HepG2 (cell line): Measurements from ENCODE around the gene NVL. TPM values are rescaled to one million over a fixed set of nuclear protein-coding genes. Genes with fewer than 3 reads are reported as not detected.

Experiments
- ATAC-seq: fragments of 200-7000 bp; cut with Tn5 transposase; 3 replicates; pipeline ENCODE4 v1.9.1; 2020; ENCODE audit warnings: mild to moderate bottlenecking, moderate library complexity
- BruUV-seq: library from RNA; stranded (reverse); fragments of 400-500 nt; replicated peaks from 2 replicates; lab custom pipeline; 2021; lab: Mats Ljungman, UMichigan
- CTCF ChIA-PET: fragments of 300-600 bp; formaldehyde crosslinking; extraction: SDS; loops from one replicate; lab custom pipeline; 2021; ENCODE audit warnings: low total read pairs, inconsistent platforms, low intra/inter-chr PET ratio; lab: Yijun Ruan, JAX
- POLR2A ChIA-PET: fragments of 350-600 bp; sonication (Branson Sonifier 250); formaldehyde crosslinking; loops from one replicate; lab custom pipeline; 2020; ENCODE audit warnings: antibody characterized with exemption, inconsistent platforms; lab: Yijun Ruan, JAX
- DNase-seq: peaks from one replicate; pipeline ENCODE4 v3.0.0-alpha.2; 2015; ENCODE audit warnings: low spot score
- FAIRE-seq: peaks from 3 replicates; lab custom pipeline; 2011; peaks lifted over from hg19 to GRCh38; lab: Jason Lieb, UNC
- H2AFZ ChIP-seq: one replicate; pipeline ENCODE4 v1.6.1; 2011; ENCODE audit warnings: low read length, inconsistent platforms
- H3K27ac ChIP-seq: fragments of 300-600 bp; 3 replicates; pipeline ENCODE4 v1.8.0; 2011; ENCODE audit warnings: mixed run types, mild to moderate bottlenecking, mixed read lengths, low read length, inconsistent platforms; ENCODE audit not compliant: insufficient read depth; ENCODE audit errors: extremely low read length
- H3K27me3 ChIP-seq, 2 experiments: fragments of 200-600 bp in 1 of 2; 2 replicates in 1 of 2; 3 replicates in 1 of 2; pipeline versions ENCODE4 v1.6.0 to v1.8.0; 2011; ENCODE audit warnings: low read length in 2 of 2, mild to moderate bottlenecking in 2 of 2, moderate library complexity in 2 of 2, inconsistent platforms in 1 of 2; ENCODE audit not compliant: insufficient read depth in 2 of 2, control insufficient read depth in 1 of 2
- H3K36me3 ChIP-seq, 2 experiments: fragments of 200-600 bp in 1 of 2; replicated peaks in 1 of 2; 2 replicates in 1 of 2; 3 replicates in 1 of 2; pipeline versions ENCODE4 v1.5.1 to v1.8.0; 2011; ENCODE audit warnings: low read length in 2 of 2, inconsistent platforms in 1 of 2; ENCODE audit not compliant: insufficient read depth in 2 of 2, control insufficient read depth in 1 of 2
- H3K4me1 ChIP-seq: 2 replicates; pipeline ENCODE4 v1.5.1; 2012; ENCODE audit warnings: low read length, inconsistent platforms; ENCODE audit not compliant: insufficient read depth
- H3K4me2 ChIP-seq: 2 replicates; pipeline ENCODE4 v1.6.0; 2011; ENCODE audit warnings: low read depth, low read length, inconsistent platforms
- H3K4me3 ChIP-seq, 3 experiments: fragments of 200-600 bp in 1 of 3; sonication (generic), shearing (Covaris generic) in 1 of 3; replicated peaks in 1 of 3; 2 replicates each; pipeline ENCODE4 v1.5.1; 2011 to 2016; ENCODE audit warnings: low read length in 3 of 3, inconsistent platforms in 2 of 3, low read depth in 2 of 3, mild to moderate bottlenecking in 2 of 3, control low read depth in 1 of 3, mixed read lengths in 1 of 3; ENCODE audit not compliant: insufficient read depth in 1 of 3
- H3K79me2 ChIP-seq: one replicate; pipeline ENCODE4 v1.6.1; 2011; ENCODE audit warnings: low read length, inconsistent platforms; ENCODE audit not compliant: insufficient read depth
- H3K9ac ChIP-seq: 2 replicates; pipeline ENCODE4 v1.6.0; 2011; ENCODE audit warnings: mild to moderate bottlenecking, low read depth, low read length, inconsistent platforms; ENCODE audit not compliant: insufficient read depth
- H3K9me3 ChIP-seq: 2 replicates; pipeline ENCODE4 v1.5.1; 2012; ENCODE audit warnings: mild to moderate bottlenecking, low read length
- H4K20me1 ChIP-seq: 2 replicates; pipeline ENCODE4 v1.6.0; 2011; ENCODE audit warnings: inconsistent platforms, mild to moderate bottlenecking, low read length, moderate library complexity; ENCODE audit not compliant: insufficient read depth
- CCDC6 ChIP-seq: sonication (generic); formaldehyde crosslinking; IDR thresholded peaks from 2 replicates; pipeline ENCODE4 v1.8.1; 2022; ENCODE audit warnings: mild to moderate bottlenecking, missing genetic modification reagents, moderate library complexity
- CEBPB ChIP-seq: IDR thresholded peaks from 2 replicates; pipeline ENCODE4 v1.6.1; 2011; ENCODE audit warnings: low read depth, low read length, improper control_type of control experiment, borderline replicate concordance
- HMGA1 ChIP-seq: sonication (generic); formaldehyde crosslinking; conservative IDR thresholded peaks from 2 replicates; pipeline ENCODE4 v1.4.0; 2020; ENCODE audit warnings: missing genetic modification reagents
- KMT2B ChIP-seq: IDR thresholded peaks from 2 replicates; pipeline ENCODE4 v1.6.1; 2016; ENCODE audit warnings: missing genetic modification reagents, missing compliant biosample characterization
- MAFF ChIP-seq: IDR thresholded peaks from 2 replicates; pipeline ENCODE4 v1.6.1; 2011; ENCODE audit warnings: low read depth, low read length, improper control_type of control experiment
- MAFK ChIP-seq, 2 experiments: IDR thresholded peaks in 1 of 2; conservative IDR thresholded peaks in 1 of 2; 2 replicates each; pipeline ENCODE4 v1.6.1; 2011; ENCODE audit warnings: improper control_type of control experiment in 2 of 2, low read length in 2 of 2
- SNRNP70 ChIP-seq: fragments of 200-400 bp; formaldehyde crosslinking; IDR thresholded peaks from 2 replicates; pipeline ENCODE4 v1.6.1; 2017; ENCODE audit warnings: mild to moderate bottlenecking, low read depth, low read length, moderate library complexity
- TFDP2 ChIP-seq: sonication (generic); formaldehyde crosslinking; IDR thresholded peaks from 2 replicates; pipeline ENCODE4 v1.4.0; 2020; ENCODE audit warnings: missing genetic modification reagents
- ZHX1 ChIP-seq: sonication (generic); formaldehyde crosslinking; IDR thresholded peaks from 2 replicates; pipeline ENCODE4 v1.8.1; 2022; ENCODE audit warnings: low read depth, mild to moderate bottlenecking, missing genetic modification reagents
- ZNF724P ChIP-seq: sonication (generic); formaldehyde crosslinking; IDR thresholded peaks from 2 replicates; pipeline ENCODE4 v1.8.0; 2022; ENCODE audit warnings: missing genetic modification reagents, borderline replicate concordance
- ZNF766 ChIP-seq: sonication (generic); formaldehyde crosslinking; IDR thresholded peaks from 2 replicates; pipeline ENCODE4 v1.5.0; 2020; ENCODE audit warnings: missing genetic modification reagents, borderline replicate concordance
- WGBS: methylation state at CpG from one replicate; pipeline ENCODE4 v1.1.6; 2017; ENCODE audit warnings: low lambda C conversion rate; 5-methylcytosine and 5-hydroxymethylcytosine counted together
- in situ Hi-C: cut with HindIII; loops from 2 replicates; pipeline ENCODE4 v1.10.0; 2017; ENCODE audit warnings: low pct_unique_long_range_greater_than_20kb; ENCODE audit not compliant: extremely low pct_ligation_motif_present
- intact Hi-C: fragments of 100-400 bp; cut with micrococcal nuclease; formaldehyde crosslinking; loops from one replicate; pipeline ENCODE4 v1.10.0; 2022; ENCODE audit not compliant: unreplicated experiment
- polyA plus RNA-seq, 8 experiments: library from polyadenylated mRNA; depleted of rRNA in 3 of 8; stranded (reverse) in 7 of 8; unstranded in 1 of 8; fragments of >200 nt; fragmentation: Illumina TruSeq in 4 of 8; extraction: Trizol in 4 of 8; gene quantifications; 2 replicates each; pipeline versions ENCODE4 v1.2.1 to v1.2.3, GENCODE V29; 2011 to 2016; ENCODE audit warnings: low read depth in 4 of 8, missing spikeins in 1 of 8, mixed read lengths in 1 of 8; ENCODE audit not compliant: insufficient read depth in 1 of 8
- total RNA-seq, 5 experiments: library from RNA; depleted of rRNA; stranded (reverse); fragments of >200 nt; fragmentation: Illumina TruSeq; extraction: Trizol; gene quantifications; 2 replicates each; pipeline ENCODE4 v1.2.3, GENCODE V29; 2016; ENCODE audit warnings: low read depth in 1 of 5

The NVL gene
- total and polyA plus RNA-seq, 2 of the 13 experiments (the other 11 are each of a cell fraction or from before 2014, with no cell fraction given), result 8.3 to 21.0 TPM

GRCh38 chr1:224234017-224234416 lies 96.0 kb downstream of the NVL start:
- H3K27ac ChIP-seq, result no peak overlapping the region
- no peaks in the 10 kb centered on the region for H3K79me2 ChIP-seq
- intact Hi-C loops, result no loop called here
- no peak overlapping the region for H3K9ac ChIP-seq
- DNase-seq, result no peak
- in situ Hi-C loops, result no loop called here
- no peak overlapping the region for H2AFZ ChIP-seq
- no peaks in the 10 kb centered on the region for H3K9me3 ChIP-seq
- ATAC-seq, result no peak
- no peak for TF ChIP-seq ZHX1 (CRISPR knock-in tag)
- TF ChIP-seq KMT2B (CRISPR knock-in tag), result no peak
- TF ChIP-seq ZNF724P, result no peak
- TF ChIP-seq MAFK (conservative IDR thresholded peaks at IDR 0.05 in 1 of 2, IDR thresholded peaks at IDR 0.05 in 1 of 2; ENCODE audit: low read length in 2 of 2), result peak; percentile 99
- TF ChIP-seq MAFF, result peak; percentile 99
- POLR2A ChIA-PET, result no interaction called here
- H3K4me1 ChIP-seq, result no peaks in the 10 kb centered on the region
- H3K27me3 ChIP-seq, result no peaks in the 10 kb centered on the region
- H4K20me1 ChIP-seq, result no peaks in the 10 kb centered on the region
- no peak overlapping the region for H3K4me2 ChIP-seq
- no peak for FAIRE-seq
- BruUV-seq, result no TSS peak
- no peak overlapping the region for H3K4me3 ChIP-seq
- peaks cover 5 to 26% of the 10 kb centered on the region in 2 experiments; a peak in 4 of 5 replicates for H3K36me3 ChIP-seq
- CTCF ChIA-PET, result no interaction called here

GRCh38 chr1:224226849-224227502 lies 103.0 kb downstream of the NVL start:
- no peak for ATAC-seq
- TF ChIP-seq CCDC6 (CRISPR knock-in tag) (no peak), ZNF766 (CRISPR knock-in tag) (no peak), SNRNP70 (no peak), CEBPB (no peak), TFDP2 (CRISPR knock-in tag) (no peak), HMGA1 (no peak)
- TF ChIP-seq, all 625 proteins: peak for 0
- Histone ChIP-seq H3K27ac (no peak overlapping the region), H3K79me2 (no peaks in the 10 kb centered on the region), H3K9ac (no peak overlapping the region), H3K36me3 (peaks cover 0 to 22% of the 10 kb centered on the region in 2 experiments; a peak in 2 of 5 replicates), H3K4me3 (no peak overlapping the region), H3K27me3 (no peaks in the 10 kb centered on the region), H3K4me1 (peaks cover 9% of the 10 kb centered on the region; the same call in 1 of the 2 replicates), H3K4me2 (no peak overlapping the region), H2AFZ (no peak overlapping the region), H3K9me3 (no peaks in the 10 kb centered on the region), H4K20me1 (no peaks in the 10 kb centered on the region)
- intact Hi-C loops, result no loop called here
- in situ Hi-C loops, result no loop called here
- DNase-seq, result no peak
- ChIA-PET POLR2A (no interaction called here), CTCF (no interaction called here)
- no peak for FAIRE-seq
- no TSS peak for BruUV-seq
- WGBS, result 94% methylated on average over 6 of the region's 6 CpGs
